Esophagus muscularis mucosa (tissue), 4 donors: ENCODE measurements around the gene OSBPL10. TPM values are rescaled to one million over a fixed set of nuclear protein-coding genes. Genes with fewer than 3 reads are reported as not detected.

ENCODE experiments used
- DNase-seq: peaks from one replicate; pipeline ENCODE4 v3.0.0-alpha.2; 2017; ENCODE audit errors: extremely low spot score
- H3K27ac ChIP-seq, 4 donors: fragments of 200-600 bp; sonication (generic); replicated peaks in 1 of 4; 1 replicate in 3 of 4; 2 replicates in 1 of 4; pipeline ENCODE4 v1.5.1; 2016 to 2019; ENCODE audit warnings: mild to moderate bottlenecking in 1 of 4
- H3K27me3 ChIP-seq, 4 donors: fragments of 200-600 bp; sonication (generic); one replicate each; pipeline versions ENCODE4 v1.5.1 to v1.6.0; 2016 to 2019
- H3K36me3 ChIP-seq, 4 donors: fragments of 200-600 bp; sonication (generic); one replicate each; pipeline ENCODE4 v1.5.1; 2016 to 2019
- H3K4me1 ChIP-seq, 4 donors: fragments of 200-600 bp; sonication (generic); one replicate each; pipeline ENCODE4 v1.5.1; 2016 to 2019
- H3K4me3 ChIP-seq, 4 donors: fragments of 200-600 bp; sonication (generic); 1 replicate in 2 of 4; 2 replicates in 2 of 4; pipeline ENCODE4 v1.5.1; 2016 to 2019; ENCODE audit warnings: mild to moderate bottlenecking in 4 of 4, moderate library complexity in 1 of 4
- H3K9me3 ChIP-seq, 4 donors: fragments of 200-600 bp; sonication (generic); 1 replicate in 3 of 4; 2 replicates in 1 of 4; pipeline ENCODE4 v1.5.1; 2016 to 2019
- CTCF ChIP-seq, 3 experiments: fragments of 200-600 bp in 2 of 3; fragments of 450-650 bp in 1 of 3; sonication (generic) in 2 of 3; IDR thresholded peaks; one replicate each; pipeline ENCODE4 v1.5.1; 2017 to 2019; ENCODE audit warnings: antibody characterized with exemption in 3 of 3, mild to moderate bottlenecking in 2 of 3, moderate library complexity in 1 of 3
- EP300 ChIP-seq: sonication (generic); formaldehyde crosslinking; IDR thresholded peaks from one replicate; pipeline ENCODE4 v1.6.1; 2017; ENCODE audit warnings: antibody characterized with exemption
- POLR2A ChIP-seq: fragments of 450-650 bp; IDR thresholded peaks from one replicate; pipeline ENCODE4 v1.6.1; 2017; ENCODE audit warnings: antibody characterized with exemption, moderate library complexity, mild to moderate bottlenecking, low read depth
- POLR2AphosphoS5 ChIP-seq, 2 donors: sonication (generic); formaldehyde crosslinking; IDR thresholded peaks; one replicate each; pipeline ENCODE4 v1.6.1; 2017; ENCODE audit warnings: antibody characterized with exemption in 2 of 2
- WGBS: methylation state at CpG from one replicate; pipeline ENCODE4 v1.1.5; 2018; 5-methylcytosine and 5-hydroxymethylcytosine counted together
- intact Hi-C: fragments of 100-400 bp; cut with DNase I; formaldehyde crosslinking; loops from one replicate; pipeline ENCODE4 v1.15.1; 2023
- total RNA-seq, 4 donors: library from RNA; depleted of rRNA; stranded (reverse); fragments of >200 nt; gene quantifications; one replicate each; pipeline versions ENCODE4 v1.1.0 to v1.2.1, GENCODE V29; 2016

OSBPL10 gene
- total RNA-seq, 4 donors from 2014 or later: 6.3 to 12.2 (median 7.6) TPM

- WGBS: 89% methylated on average over 3 of the region's 3 CpGs
- peak; percentile 31 for DNase-seq
- H3K4me3 ChIP-seq: no peak overlapping the region
- H3K4me1 ChIP-seq: peaks cover 11 to 42% (median 27%) of the 10 kb centered on the region in 4 donors
- no peaks in the 10 kb centered on the region for H3K27me3 ChIP-seq
- peaks cover 0 to 10% (median 10%) of the 10 kb centered on the region in 4 donors for H3K9me3 ChIP-seq
- H3K36me3 ChIP-seq: no peaks in the 10 kb centered on the region
- no peak overlapping the region for H3K27ac ChIP-seq
- intact Hi-C loops: no loop called here
- TF ChIP-seq CTCF (IDR thresholded peaks at IDR 0.05) (no peak), POLR2A (no peak), EP300 (no peak), POLR2AphosphoS5 (IDR thresholded peaks at IDR 0.05) (no peak)
These were observed 24.0 kb downstream of the OSBPL10 start for GRCh38 chr3:31957106-31957505.

- Histone ChIP-seq H3K36me3 (no peaks in the 10 kb centered on the region), H3K27me3 (no peaks in the 10 kb centered on the region), H3K4me1 (peaks cover 11 to 34% (median 22%) of the 10 kb centered on the region in 4 donors), H3K9me3 (peaks cover 0 to 10% (median 10%) of the 10 kb centered on the region in 4 donors), H3K4me3 (no peak overlapping the region), H3K27ac (no peak overlapping the region)
- intact Hi-C loops: no loop called here
- no peak for TF ChIP-seq POLR2A
- TF ChIP-seq CTCF (IDR thresholded peaks at IDR 0.05): no peak
- TF ChIP-seq POLR2AphosphoS5 (IDR thresholded peaks at IDR 0.05): no peak
- no peak for TF ChIP-seq EP300
- DNase-seq: peak; percentile 17
These were observed 25.5 kb downstream of the OSBPL10 start for GRCh38 chr3:31955581-31955980.

GRCh38 chr3:31953636-31954035 is 27.4 kb downstream of the OSBPL10 start:
- WGBS: 92% methylated on average over 2 of the region's 2 CpGs
- H3K4me3 ChIP-seq: no peak overlapping the region
- H3K27ac ChIP-seq: no peak overlapping the region
- peak; percentile 62 for DNase-seq
- intact Hi-C loops: no loop called here
- no peaks in the 10 kb centered on the region for H3K27me3 ChIP-seq
- H3K9me3 ChIP-seq: peaks cover 0 to 10% (median 10%) of the 10 kb centered on the region in 4 donors
- TF ChIP-seq CTCF (IDR thresholded peaks at IDR 0.05) (no peak), POLR2A (no peak), POLR2AphosphoS5 (IDR thresholded peaks at IDR 0.05) (no peak)
- H3K4me1 ChIP-seq: peaks cover 3 to 15% (median 6%) of the 10 kb centered on the region in 4 donors
- H3K36me3 ChIP-seq: no peaks in the 10 kb centered on the region

- Histone ChIP-seq H3K4me3 (no peak overlapping the region), H3K27me3 (no peaks in the 10 kb centered on the region), H3K36me3 (no peaks in the 10 kb centered on the region), H3K4me1 (peaks cover 0 to 9% (median under 1%) of the 10 kb centered on the region in 4 donors), H3K9me3 (peaks cover 0 to 10% (median 10%) of the 10 kb centered on the region in 4 donors), H3K27ac (no peak overlapping the region)
- DNase-seq: peak; percentile 39
- intact Hi-C loops: no loop called here
- 82% methylated on average over 7 of the region's 7 CpGs for WGBS
- TF ChIP-seq POLR2AphosphoS5 (IDR thresholded peaks at IDR 0.05) (no peak), EP300 (no peak), POLR2A (no peak), CTCF (IDR thresholded peaks at IDR 0.05) (no peak)
These were observed 28.0 kb downstream of the OSBPL10 start for GRCh38 chr3:31953091-31953490.

- intact Hi-C loops: no loop called here
- Histone ChIP-seq H3K4me3 (no peak overlapping the region), H3K27me3 (no peaks in the 10 kb centered on the region), H3K9me3 (peaks cover 0 to 10% (median 10%) of the 10 kb centered on the region in 4 donors), H3K27ac (no peak overlapping the region), H3K36me3 (no peaks in the 10 kb centered on the region), H3K4me1 (peaks cover 0 to under 1% (median 0%) of the 10 kb centered on the region in 4 donors)
- peak; percentile 37 for DNase-seq
- WGBS: 75% methylated on average over 4 of the region's 4 CpGs
- no peak for TF ChIP-seq POLR2A
- no peak for TF ChIP-seq EP300
These were observed 28.9 kb downstream of the OSBPL10 start for GRCh38 chr3:31952205-31952604.
